GM23338 (cell line): Measurements from ENCODE around the gene TMEM86A. TPM values are rescaled to one million over a fixed set of nuclear protein-coding genes. Genes with fewer than 3 reads are reported as not detected.
"Not testable (repeated sequence)": the region's sequence is repeated elsewhere in the genome, so short reads cannot be mapped to it uniquely, and the experiment has no call there.

Experiments used
- ATAC-seq: fragments of 200-7000 bp; cut with Tn5 transposase; 3 replicates; pipeline ENCODE4 v1.9.1; 2020
- DNase-seq: peaks from one replicate; pipeline ENCODE4 v3.0.0-alpha.2; 2015; ENCODE audit warnings: low spot score
- H2AFZ ChIP-seq: fragments of 200-600 bp; sonication (generic); 2 replicates; pipeline ENCODE4 v1.8.0; 2016; ENCODE audit warnings: antibody characterized with exemption, mild to moderate bottlenecking, moderate library complexity
- H3F3A ChIP-seq: fragments of 200-600 bp; sonication (generic); replicated peaks from 2 replicates; pipeline ENCODE4 v1.8.0; 2017; ENCODE audit warnings: antibody characterized with exemption, mixed run types, low read depth
- H3K27ac ChIP-seq: fragments of 200-600 bp; sonication (generic); 2 replicates; pipeline ENCODE4 v1.6.1; 2016; ENCODE audit warnings: low read depth
- H3K27me3 ChIP-seq: fragments of 200-600 bp; sonication (generic); 2 replicates; pipeline ENCODE4 v1.8.0; 2016; ENCODE audit warnings: mild to moderate bottlenecking, mixed run types, moderate library complexity; ENCODE audit not compliant: insufficient read depth
- H3K36me3 ChIP-seq: fragments of 200-600 bp; sonication (generic); 2 replicates; pipeline ENCODE4 v1.8.0; 2016; ENCODE audit warnings: mild to moderate bottlenecking; ENCODE audit not compliant: insufficient read depth
- H3K4me1 ChIP-seq: fragments of 200-600 bp; sonication (generic); 2 replicates; pipeline ENCODE4 v1.8.0; 2016; ENCODE audit warnings: mild to moderate bottlenecking, moderate library complexity; ENCODE audit not compliant: insufficient read depth
- H3K4me2 ChIP-seq: fragments of 200-600 bp; sonication (generic); 2 replicates; pipeline ENCODE4 v1.7.1; 2017; ENCODE audit warnings: mixed run types
- H3K4me3 ChIP-seq: fragments of 200-600 bp; sonication (generic); 2 replicates; pipeline ENCODE4 v1.6.1; 2016; ENCODE audit warnings: mixed run types
- H3K79me2 ChIP-seq: fragments of 200-600 bp; sonication (generic); replicated peaks from 2 replicates; pipeline ENCODE4 v1.8.0; 2017; ENCODE audit warnings: mild to moderate bottlenecking; ENCODE audit not compliant: insufficient read depth
- H3K9me2 ChIP-seq: fragments of 200-600 bp; sonication (generic); 2 replicates; pipeline ENCODE4 v1.8.0; 2017; ENCODE audit not compliant: insufficient read depth
- H4K20me1 ChIP-seq: fragments of 200-600 bp; sonication (generic); replicated peaks from 2 replicates; pipeline ENCODE4 v1.8.0; 2017; ENCODE audit warnings: mild to moderate bottlenecking; ENCODE audit not compliant: insufficient read depth
- H3K27ac Mint-ChIP-seq: 2 replicates; pipeline ENCODE4 v1.8.0; 2020; ENCODE audit warnings: inconsistent platforms, mild to moderate bottlenecking, moderate library complexity, mixed read lengths
- H3K27me3 Mint-ChIP-seq: 3 replicates; pipeline ENCODE4 v1.8.0; 2022; ENCODE audit warnings: low read depth, mild to moderate bottlenecking, moderate library complexity, mixed read lengths, inconsistent platforms; ENCODE audit not compliant: insufficient read depth, poor library complexity
- H3K36me3 Mint-ChIP-seq: 3 replicates; pipeline ENCODE4 v1.8.0; 2021; ENCODE audit warnings: low read depth, mild to moderate bottlenecking, inconsistent platforms, moderate library complexity, mixed read lengths
- H3K4me1 Mint-ChIP-seq: 3 replicates; pipeline ENCODE4 v1.8.0; 2020; ENCODE audit warnings: mild to moderate bottlenecking, inconsistent platforms, mixed read lengths
- H3K4me3 Mint-ChIP-seq: 3 replicates; pipeline ENCODE4 v1.8.0; 2021; ENCODE audit warnings: moderate library complexity, mild to moderate bottlenecking, inconsistent platforms, mixed read lengths
- H3K9me3 Mint-ChIP-seq: 3 replicates; pipeline ENCODE4 v1.8.0; 2020; ENCODE audit warnings: moderate library complexity, mild to moderate bottlenecking, inconsistent platforms, mixed read lengths
- CREB1 ChIP-seq: fragments of 250-450 bp; sonication (Bioruptor Pico); IDR thresholded peaks from 2 replicates; pipeline ENCODE4 v1.5.0; 2020; ENCODE audit warnings: low read depth, mild to moderate bottlenecking, moderate library complexity
- EZH2phosphoT487 ChIP-seq: fragments of 200-600 bp; sonication (generic); IDR thresholded peaks from one replicate; pipeline ENCODE4 v1.8.1; 2018; ENCODE audit warnings: antibody characterized with exemption; ENCODE audit not compliant: unreplicated experiment
- JUNB ChIP-seq: IDR thresholded peaks from one replicate; pipeline ENCODE4 v1.6.1; 2016; ENCODE audit warnings: antibody characterized with exemption; ENCODE audit not compliant: unreplicated experiment
- NANOG ChIP-seq: IDR thresholded peaks from 2 replicates; pipeline ENCODE4 v1.6.1; 2016; ENCODE audit warnings: antibody characterized with exemption, borderline replicate concordance
- POLR2AphosphoS5 ChIP-seq: IDR thresholded peaks from 2 replicates; pipeline ENCODE4 v1.6.1; 2016; ENCODE audit warnings: antibody characterized with exemption, low read depth
- STAT1 ChIP-seq: IDR thresholded peaks from one replicate; pipeline ENCODE4 v1.6.1; 2016; ENCODE audit warnings: antibody characterized with exemption; ENCODE audit not compliant: unreplicated experiment
- ZNF331 ChIP-seq: fragments of 250-450 bp; sonication (Bioruptor Pico); IDR thresholded peaks from 2 replicates; pipeline ENCODE4 v1.5.0; 2020; ENCODE audit warnings: low read depth, mild to moderate bottlenecking, moderate library complexity
- ZNF462 ChIP-seq: fragments of 250-450 bp; sonication (Bioruptor Pico); IDR thresholded peaks from 2 replicates; pipeline ENCODE4 v1.5.0; 2020; ENCODE audit warnings: mild to moderate bottlenecking, moderate library complexity
- polyA plus RNA-seq: library from polyadenylated mRNA; unstranded; fragments of >200 nt; fragmentation: Nextera tagmentation; extraction: Ambion mirVana; gene quantifications from 2 replicates; pipeline ENCODE4 v1.2.1, GENCODE V29; 2016
- total RNA-seq: library from RNA; depleted of rRNA; stranded (reverse); fragments of >200 nt; shearing (Covaris generic); gene quantifications from 2 replicates; pipeline ENCODE4 v1.2.3, GENCODE V29; 2014
- TF ChIP-seq, protein P1 (sequence below): IDR thresholded peaks from one replicate; pipeline ENCODE4 v1.6.1; 2018; ENCODE audit warnings: antibody characterized with exemption; ENCODE audit not compliant: unreplicated experiment

TMEM86A gene
- total and polyA plus RNA-seq, 2 experiments from 2014 or later = 0.45 to 0.91 TPM

- no peaks in the 10 kb centered on the region for H3K9me2 ChIP-seq
- H3K79me2 ChIP-seq = no peaks in the 10 kb centered on the region
- DNase-seq (no peak), ATAC-seq (no peak)
- peaks cover 1% of the 10 kb centered on the region for H3K27me3 Mint-ChIP-seq
- no peaks in the 10 kb centered on the region for H3K36me3 Mint-ChIP-seq
- no peaks in the 10 kb centered on the region for H4K20me1 ChIP-seq
- no peak overlapping the region for H3K4me2 ChIP-seq
- no peaks in the 10 kb centered on the region for H3K9me3 Mint-ChIP-seq
- H3K27me3 ChIP-seq = no peaks in the 10 kb centered on the region
- H3K4me1 Mint-ChIP-seq = no peaks in the 10 kb centered on the region
- H3K27ac ChIP-seq = no peak overlapping the region
- H3K4me1 ChIP-seq = no peaks in the 10 kb centered on the region
- no peak overlapping the region for H3K27ac Mint-ChIP-seq
- no peaks in the 10 kb centered on the region for H3K36me3 ChIP-seq
- TF ChIP-seq, protein P1, sequence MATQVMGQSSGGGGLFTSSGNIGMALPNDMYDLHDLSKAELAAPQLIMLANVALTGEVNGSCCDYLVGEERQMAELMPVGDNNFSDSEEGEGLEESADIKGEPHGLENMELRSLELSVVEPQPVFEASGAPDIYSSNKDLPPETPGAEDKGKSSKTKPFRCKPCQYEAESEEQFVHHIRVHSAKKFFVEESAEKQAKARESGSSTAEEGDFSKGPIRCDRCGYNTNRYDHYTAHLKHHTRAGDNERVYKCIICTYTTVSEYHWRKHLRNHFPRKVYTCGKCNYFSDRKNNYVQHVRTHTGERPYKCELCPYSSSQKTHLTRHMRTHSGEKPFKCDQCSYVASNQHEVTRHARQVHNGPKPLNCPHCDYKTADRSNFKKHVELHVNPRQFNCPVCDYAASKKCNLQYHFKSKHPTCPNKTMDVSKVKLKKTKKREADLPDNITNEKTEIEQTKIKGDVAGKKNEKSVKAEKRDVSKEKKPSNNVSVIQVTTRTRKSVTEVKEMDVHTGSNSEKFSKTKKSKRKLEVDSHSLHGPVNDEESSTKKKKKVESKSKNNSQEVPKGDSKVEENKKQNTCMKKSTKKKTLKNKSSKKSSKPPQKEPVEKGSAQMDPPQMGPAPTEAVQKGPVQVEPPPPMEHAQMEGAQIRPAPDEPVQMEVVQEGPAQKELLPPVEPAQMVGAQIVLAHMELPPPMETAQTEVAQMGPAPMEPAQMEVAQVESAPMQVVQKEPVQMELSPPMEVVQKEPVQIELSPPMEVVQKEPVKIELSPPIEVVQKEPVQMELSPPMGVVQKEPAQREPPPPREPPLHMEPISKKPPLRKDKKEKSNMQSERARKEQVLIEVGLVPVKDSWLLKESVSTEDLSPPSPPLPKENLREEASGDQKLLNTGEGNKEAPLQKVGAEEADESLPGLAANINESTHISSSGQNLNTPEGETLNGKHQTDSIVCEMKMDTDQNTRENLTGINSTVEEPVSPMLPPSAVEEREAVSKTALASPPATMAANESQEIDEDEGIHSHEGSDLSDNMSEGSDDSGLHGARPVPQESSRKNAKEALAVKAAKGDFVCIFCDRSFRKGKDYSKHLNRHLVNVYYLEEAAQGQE = no peak
- TF ChIP-seq NANOG (no peak), POLR2AphosphoS5 (no peak), STAT1 (no peak), JUNB (no peak), CREB1 (no peak), EZH2phosphoT487 (no peak), ZNF331 (no peak), ZNF462 (CRISPR knock-in tag) (no peak)
- no peak overlapping the region for H2AFZ ChIP-seq
- H3K4me3 Mint-ChIP-seq = no peak overlapping the region
- H3K4me3 ChIP-seq = no peak overlapping the region
- no peaks in the 10 kb centered on the region for H3F3A ChIP-seq
These were observed 21.0 kb upstream of the TMEM86A start for GRCh38 chr11:18677560-18677959.

DNA sequence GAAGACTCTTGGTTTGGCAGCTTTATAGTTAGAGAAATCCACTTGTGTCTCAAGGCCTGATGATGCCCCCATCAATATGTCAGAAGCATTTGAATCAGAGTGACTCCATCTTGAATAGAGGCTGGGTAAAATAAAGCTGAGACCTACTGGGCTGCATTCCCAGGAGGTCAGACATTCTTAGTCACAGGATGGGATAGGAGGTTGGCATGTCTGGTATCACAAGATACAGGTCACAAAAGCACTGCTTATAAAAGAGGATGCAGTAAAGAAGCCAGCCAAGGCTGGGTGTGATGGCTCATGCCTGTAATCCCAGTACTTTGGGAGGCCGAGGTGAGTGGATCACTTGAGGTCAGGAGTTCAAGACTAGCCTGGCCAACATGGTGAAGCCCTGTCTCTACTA lies 16.6 kb upstream of the TMEM86A start:
- H3K27ac Mint-ChIP-seq, H3K4me1 Mint-ChIP-seq, H3K27ac ChIP-seq: not testable (repeated sequence)

More for the DNA sequence above, 16.6 kb upstream of the TMEM86A start:
- H3K9me3 Mint-ChIP-seq, H3K79me2 ChIP-seq, H3K4me3 Mint-ChIP-seq, H3K36me3 ChIP-seq, H3K27me3 ChIP-seq, H3K9me2 ChIP-seq, DNase-seq, H4K20me1 ChIP-seq, ATAC-seq, H3F3A ChIP-seq, H2AFZ ChIP-seq, H3K4me2 ChIP-seq, H3K4me3 ChIP-seq, H3K36me3 Mint-ChIP-seq, H3K4me1 ChIP-seq, H3K27me3 Mint-ChIP-seq: not testable (repeated sequence)
